ENCODE results near the gene LIMK2.

- no peak for TF ChIP-seq EZH2 (IDR thresholded peaks at IDR 0.05; ENCODE audit: borderline replicate concordance, insufficient read depth, low read length, poor library complexity, severe bottlenecking)
- TF ChIP-seq CTCF (IDR thresholded peaks at IDR 0.05; ENCODE audit: poor library complexity, severe bottlenecking), result no peak
- no peak for TF ChIP-seq TAF1 (IDR thresholded peaks at IDR 0.05; ENCODE audit: low read depth)
- no peak for TF ChIP-seq EP300 (conservative IDR thresholded peaks at IDR 0.05; ENCODE audit: poor library complexity, severe bottlenecking)
- TF ChIP-seq REST (IDR thresholded peaks at IDR 0.05; ENCODE audit: borderline replicate concordance), result no peak
- no peak for TF ChIP-seq SMC3 (conservative IDR thresholded peaks at IDR 0.05; ENCODE audit: poor library complexity)
- TF ChIP-seq POLR2AphosphoS5 (IDR thresholded peaks at IDR 0.05), result no peak
Observed at GRCh38 chr22:31262312-31263133, 50.4 kb downstream of the LIMK2 start.

Measured in neural cell (in vitro differentiated cells).